Ascending aorta (tissue), 2 donors: ENCODE data around the gene L1CAM. TPM values are rescaled to one million over a fixed set of nuclear protein-coding genes. Genes with fewer than 3 reads are reported as not detected.

ENCODE experiments used
- DNase-seq, 2 donors: peaks; one replicate each; pipeline ENCODE4 v3.0.0-alpha.2; 2019; ENCODE audit warnings: low spot score in 2 of 2
- H3K27ac ChIP-seq, 2 donors: fragments of 200-600 bp; sonication (generic); one replicate each; pipeline ENCODE4 v1.5.1; 2016 to 2017; ENCODE audit warnings: mild to moderate bottlenecking in 1 of 2
- H3K27me3 ChIP-seq: fragments of 200-600 bp; sonication (generic); one replicate; pipeline ENCODE4 v1.5.1; 2017
- H3K36me3 ChIP-seq, 2 donors: fragments of 200-600 bp; sonication (generic); one replicate each; pipeline ENCODE4 v1.5.1; 2016
- H3K4me1 ChIP-seq, 2 donors: fragments of 200-600 bp; sonication (generic); one replicate each; pipeline ENCODE4 v1.5.1; 2016 to 2017; ENCODE audit warnings: mild to moderate bottlenecking in 1 of 2
- H3K4me3 ChIP-seq, 2 donors: fragments of 200-600 bp; sonication (generic); one replicate each; pipeline ENCODE4 v1.5.1; 2016 to 2017; ENCODE audit warnings: mild to moderate bottlenecking in 1 of 2
- H3K9me3 ChIP-seq, 2 donors: fragments of 200-600 bp; sonication (generic); one replicate each; pipeline ENCODE4 v1.5.1; 2016
- intact Hi-C: fragments of 100-400 bp; cut with DNase I; formaldehyde crosslinking; loops from one replicate; pipeline ENCODE4 v1.15.1; 2023
- total RNA-seq: library from RNA; depleted of rRNA; stranded (reverse); fragments of >200 nt; gene quantifications from one replicate; pipeline ENCODE4 v1.1.0, GENCODE V29; 2016
- TF ChIP-seq, protein P1 (sequence below), 3 experiments: fragments of 200-600 bp in 2 of 3; fragments of 450-650 bp in 1 of 3; sonication (generic) in 2 of 3; IDR thresholded peaks; one replicate each; pipeline ENCODE4 v1.5.1; 2016 to 2019; ENCODE audit warnings: antibody characterized with exemption in 3 of 3, mild to moderate bottlenecking in 1 of 3, moderate library complexity in 1 of 3

The L1CAM gene
- total RNA-seq, 1 donor from 2014 or later, result 25.8 TPM

DNA sequence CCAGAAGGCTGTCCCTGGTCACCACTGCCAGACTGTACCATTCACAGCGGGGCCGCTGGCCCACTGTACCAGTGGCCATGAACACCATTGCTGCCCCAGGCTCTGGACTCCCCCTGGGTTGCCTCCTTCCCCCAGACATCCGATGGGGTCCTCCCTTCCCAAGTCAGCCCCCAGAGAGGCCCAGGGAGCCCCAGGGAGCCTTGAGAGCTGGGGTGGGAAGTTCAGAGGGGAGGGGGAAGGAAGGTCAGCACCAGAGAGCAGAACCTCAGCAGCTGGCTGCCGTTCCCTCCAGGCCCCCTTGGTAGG, 40.5 kb upstream of the L1CAM start:
- H3K4me3 ChIP-seq, result peak overlapping the region in 1 of 2 donors; percentile 76
- TF ChIP-seq, protein P1, sequence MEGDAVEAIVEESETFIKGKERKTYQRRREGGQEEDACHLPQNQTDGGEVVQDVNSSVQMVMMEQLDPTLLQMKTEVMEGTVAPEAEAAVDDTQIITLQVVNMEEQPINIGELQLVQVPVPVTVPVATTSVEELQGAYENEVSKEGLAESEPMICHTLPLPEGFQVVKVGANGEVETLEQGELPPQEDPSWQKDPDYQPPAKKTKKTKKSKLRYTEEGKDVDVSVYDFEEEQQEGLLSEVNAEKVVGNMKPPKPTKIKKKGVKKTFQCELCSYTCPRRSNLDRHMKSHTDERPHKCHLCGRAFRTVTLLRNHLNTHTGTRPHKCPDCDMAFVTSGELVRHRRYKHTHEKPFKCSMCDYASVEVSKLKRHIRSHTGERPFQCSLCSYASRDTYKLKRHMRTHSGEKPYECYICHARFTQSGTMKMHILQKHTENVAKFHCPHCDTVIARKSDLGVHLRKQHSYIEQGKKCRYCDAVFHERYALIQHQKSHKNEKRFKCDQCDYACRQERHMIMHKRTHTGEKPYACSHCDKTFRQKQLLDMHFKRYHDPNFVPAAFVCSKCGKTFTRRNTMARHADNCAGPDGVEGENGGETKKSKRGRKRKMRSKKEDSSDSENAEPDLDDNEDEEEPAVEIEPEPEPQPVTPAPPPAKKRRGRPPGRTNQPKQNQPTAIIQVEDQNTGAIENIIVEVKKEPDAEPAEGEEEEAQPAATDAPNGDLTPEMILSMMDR (IDR thresholded peaks at IDR 0.05), result no peak
- H3K9me3 ChIP-seq, result no peaks in the 10 kb centered on the region
- peak in 1 of 2 donors; percentile 37 for DNase-seq
- no peaks in the 10 kb centered on the region for H3K27me3 ChIP-seq
- H3K4me1 ChIP-seq, result peaks cover 8 to 11% of the 10 kb centered on the region in 2 donors
- H3K27ac ChIP-seq, result peak overlapping the region; percentile 92 to 97
- H3K36me3 ChIP-seq, result peaks cover 10 to 16% of the 10 kb centered on the region in 2 donors
- intact Hi-C loops, result no loop called here

DNA sequence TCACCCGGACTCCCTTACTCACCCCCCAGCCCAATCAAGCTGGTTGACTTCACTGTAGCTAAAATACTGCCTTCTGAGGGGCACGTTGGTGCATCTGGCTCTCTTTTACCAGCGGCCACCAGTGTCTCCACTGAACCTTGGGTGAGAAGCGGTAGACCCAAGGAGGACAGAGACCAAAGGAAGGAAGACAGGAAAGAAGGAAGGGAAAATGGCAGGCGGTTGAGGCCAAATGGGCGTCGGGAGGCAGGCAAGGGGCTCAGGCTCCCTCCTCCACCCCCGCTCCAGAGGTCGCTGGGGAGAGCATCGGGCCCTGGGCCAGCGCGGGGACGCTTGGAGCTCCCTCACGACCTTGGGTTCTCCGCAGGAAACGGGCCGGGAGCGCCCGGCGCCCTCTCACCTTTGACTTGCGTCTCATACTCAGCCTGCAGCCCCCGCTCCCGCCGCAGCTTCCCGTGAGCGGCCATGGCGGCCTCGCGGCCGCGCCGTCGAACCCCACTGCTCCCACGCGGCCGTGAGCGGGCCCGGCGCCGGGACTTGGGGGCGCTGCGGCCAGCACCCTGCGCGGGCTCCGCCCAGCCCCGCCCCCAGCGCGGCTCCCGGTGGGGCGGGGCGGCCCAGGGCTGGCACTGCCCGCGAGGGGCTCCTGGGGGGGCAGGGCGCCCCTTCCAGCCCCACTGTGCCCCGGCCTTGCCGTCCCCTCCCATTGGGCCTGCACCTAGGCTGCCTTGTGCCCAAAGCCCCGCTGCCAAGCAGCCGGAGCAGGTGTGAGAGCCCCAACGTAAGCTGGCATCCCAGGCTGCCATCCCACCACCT, 40.0 kb upstream of the L1CAM start, which contains the start of gene ARHGAP4:
TSS of gene ARHGAP4 (minus strand) at position 526 of the 813 bp plus-strand sequence. CDS start at position 464, 62 bp downstream.
- Histone ChIP-seq H3K4me3 (peak within 1 kb of the TSS; percentile 66 to 76), H3K36me3 (peaks cover 7 to 12% of the 10 kb centered on the region in 2 donors), H3K9me3 (no peaks in the 10 kb centered on the region), H3K27me3 (no peaks in the 10 kb centered on the region), H3K27ac (peak within 1 kb of the TSS; percentile 92 to 97), H3K4me1 (peaks cover 8 to 11% of the 10 kb centered on the region in 2 donors)
- DNase-seq, result no peak
- TF ChIP-seq, protein P1 (IDR thresholded peaks at IDR 0.05), result no peak
- intact Hi-C loops, result no loop called here

DNA sequence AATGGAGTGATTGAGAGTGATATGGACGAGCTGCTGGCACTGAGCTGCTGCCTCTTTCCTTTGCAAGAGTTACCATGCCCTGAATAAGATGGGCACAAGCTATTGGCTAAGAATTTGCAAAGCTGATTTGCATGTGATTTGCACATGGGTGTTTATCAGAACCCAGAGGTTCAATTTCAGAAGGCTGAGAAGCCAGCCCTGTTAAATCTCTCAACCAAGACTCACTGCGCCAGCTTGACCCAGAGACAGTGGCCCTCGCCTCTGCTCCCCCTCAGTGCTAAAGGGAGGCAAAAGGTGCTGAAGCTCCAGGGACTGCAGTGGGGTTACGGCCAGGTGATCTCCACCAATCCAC, 39.4 kb upstream of the L1CAM start:
- peaks cover 1 to 7% of the 10 kb centered on the region in 2 donors for H3K36me3 ChIP-seq
- intact Hi-C loops, result no loop called here
- no peaks in the 10 kb centered on the region for H3K27me3 ChIP-seq
- H3K9me3 ChIP-seq, result no peaks in the 10 kb centered on the region
- no peak for DNase-seq
- peaks cover 8 to 11% of the 10 kb centered on the region in 2 donors for H3K4me1 ChIP-seq
- H3K4me3 ChIP-seq, result peak overlapping the region in 1 of 2 donors; percentile 76
- no peak overlapping the region for H3K27ac ChIP-seq
- TF ChIP-seq, protein P1 (IDR thresholded peaks at IDR 0.05), result no peak

DNA sequence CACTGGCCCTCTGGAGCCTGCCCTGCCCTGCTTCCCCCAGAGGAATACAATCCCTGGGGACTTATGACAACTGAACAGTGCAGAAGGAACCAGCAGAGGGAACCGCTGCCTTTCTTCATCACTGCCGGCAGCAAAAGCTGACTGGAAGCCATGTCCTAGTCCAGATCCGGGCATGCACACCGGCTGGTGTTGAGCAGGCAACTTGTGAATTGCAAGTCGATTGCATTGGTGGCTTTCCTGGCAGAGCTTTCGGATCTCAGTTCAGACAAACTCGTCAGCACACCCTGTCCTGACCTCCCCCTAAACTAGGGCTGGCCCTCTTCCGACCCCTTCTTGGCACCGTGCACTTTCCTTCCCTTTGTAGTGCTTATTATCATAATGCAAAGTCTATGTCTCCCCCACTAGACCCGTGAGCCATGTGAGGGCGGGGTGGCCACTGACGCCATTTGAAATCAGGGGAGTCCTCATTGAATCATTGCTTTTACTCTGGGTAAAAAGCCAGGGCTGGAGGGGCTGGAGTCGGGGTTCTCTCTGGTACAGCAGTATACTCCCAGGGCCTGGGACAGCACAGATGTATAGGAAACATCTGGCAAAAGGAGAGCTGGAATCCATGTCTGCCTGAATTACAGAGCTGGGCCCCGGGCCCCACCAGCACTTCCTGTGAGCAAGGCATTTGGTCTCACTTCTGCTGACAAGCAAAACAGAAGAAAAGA, 38.3 kb upstream of the L1CAM start:
- intact Hi-C loops, result no loop called here
- peak overlapping the region in 1 of 2 donors; percentile 1 for H3K4me3 ChIP-seq
- H3K4me1 ChIP-seq, result peaks cover 8 to 11% of the 10 kb centered on the region in 2 donors

More for the DNA sequence above, 38.3 kb upstream of the L1CAM start:
- TF ChIP-seq, protein P1 (IDR thresholded peaks at IDR 0.05), result peak in 2 of 3 experiments; percentile 3 to 18
- Histone ChIP-seq H3K36me3 (no peaks in the 10 kb centered on the region), H3K9me3 (no peaks in the 10 kb centered on the region), H3K27me3 (no peaks in the 10 kb centered on the region), H3K27ac (no peak overlapping the region)
- DNase-seq, result no peak
